ENCODE data around the gene GLT6D1. TPM values are rescaled to one million over a fixed set of nuclear protein-coding genes. Genes with fewer than 3 reads are reported as not detected.

Gene GLT6D1
- total and polyA plus RNA-seq, 2 donors (not counting 1 experiment from before 2014, with no cell fraction given), result not detected

DNA sequence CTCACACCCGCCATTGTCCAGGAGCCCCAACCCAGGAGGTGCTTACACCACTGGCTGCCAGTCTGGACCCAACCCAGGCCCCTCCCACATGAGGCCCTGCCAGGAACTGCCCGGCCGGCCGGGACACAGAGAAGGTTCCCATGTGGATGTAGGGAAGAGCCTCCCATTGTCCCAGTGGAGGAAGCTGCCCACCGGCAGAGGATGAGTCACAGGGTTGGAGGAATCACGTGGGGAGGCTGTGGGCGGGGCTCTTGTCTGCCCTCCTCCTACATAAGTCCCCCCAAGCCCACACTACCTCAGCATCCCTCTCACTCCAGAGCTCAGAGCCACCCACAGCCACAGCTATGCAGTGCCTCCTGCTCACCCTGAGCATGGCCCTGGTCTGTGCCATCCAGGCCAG is 51.7 kb downstream of the GLT6D1 start:
- DNase-seq, result no peak
- H3K9me3 Mint-ChIP-seq (ENCODE audit: insufficient read depth), result no peaks in the 10 kb centered on the region
- H4K20me1 ChIP-seq (ENCODE audit: control insufficient read depth, insufficient read depth, low read length, poor library complexity, severe bottlenecking), result no peaks in the 10 kb centered on the region
- no CpG with 5 or more reads among the region's 7 CpGs for WGBS (ENCODE audit: insufficient coverage)
- H2AFZ ChIP-seq (ENCODE audit: insufficient read depth, low read depth, low read length, poor library complexity, severe bottlenecking), result no peak overlapping the region
- H3K9ac ChIP-seq (ENCODE audit: low read length), result no peak overlapping the region
- no peaks in the 10 kb centered on the region for H3K36me3 ChIP-seq (replicated peaks in 1 of 2; ENCODE audit: control extremely low read depth in 1 of 2, control insufficient read depth in 1 of 2, extremely low read depth in 1 of 2, insufficient read depth in 2 of 2, low read length in 1 of 2)
- H3K27me3 ChIP-seq (replicated peaks in 1 of 4; ENCODE audit: control extremely low read depth in 1 of 4, control insufficient read depth in 3 of 4, insufficient read depth in 4 of 4, low read length in 3 of 4), result no peaks in the 10 kb centered on the region
- peaks cover 14% of the 10 kb centered on the region for H3K27me3 Mint-ChIP-seq
- no peak overlapping the region for H3K27ac Mint-ChIP-seq
- TF ChIP-seq EZH2 (IDR thresholded peaks at IDR 0.05; ENCODE audit: borderline replicate concordance, insufficient read depth, low read depth, low read length, poor library complexity, severe bottlenecking), result no peak
- TF ChIP-seq, protein P1, sequence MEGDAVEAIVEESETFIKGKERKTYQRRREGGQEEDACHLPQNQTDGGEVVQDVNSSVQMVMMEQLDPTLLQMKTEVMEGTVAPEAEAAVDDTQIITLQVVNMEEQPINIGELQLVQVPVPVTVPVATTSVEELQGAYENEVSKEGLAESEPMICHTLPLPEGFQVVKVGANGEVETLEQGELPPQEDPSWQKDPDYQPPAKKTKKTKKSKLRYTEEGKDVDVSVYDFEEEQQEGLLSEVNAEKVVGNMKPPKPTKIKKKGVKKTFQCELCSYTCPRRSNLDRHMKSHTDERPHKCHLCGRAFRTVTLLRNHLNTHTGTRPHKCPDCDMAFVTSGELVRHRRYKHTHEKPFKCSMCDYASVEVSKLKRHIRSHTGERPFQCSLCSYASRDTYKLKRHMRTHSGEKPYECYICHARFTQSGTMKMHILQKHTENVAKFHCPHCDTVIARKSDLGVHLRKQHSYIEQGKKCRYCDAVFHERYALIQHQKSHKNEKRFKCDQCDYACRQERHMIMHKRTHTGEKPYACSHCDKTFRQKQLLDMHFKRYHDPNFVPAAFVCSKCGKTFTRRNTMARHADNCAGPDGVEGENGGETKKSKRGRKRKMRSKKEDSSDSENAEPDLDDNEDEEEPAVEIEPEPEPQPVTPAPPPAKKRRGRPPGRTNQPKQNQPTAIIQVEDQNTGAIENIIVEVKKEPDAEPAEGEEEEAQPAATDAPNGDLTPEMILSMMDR (IDR thresholded peaks at IDR 0.05), result no peak
- H3K4me1 ChIP-seq (ENCODE audit: control insufficient read depth in 2 of 2, insufficient read depth in 2 of 2, low read length in 2 of 2), result no peaks in the 10 kb centered on the region
- H3K4me2 ChIP-seq (replicated peaks; ENCODE audit: low read depth, low read length, poor library complexity, severe bottlenecking), result no peak overlapping the region
- ChIA-PET POLR2A (no interaction called here), CTCF (no interaction called here)
- intact Hi-C loops (cut with micrococcal nuclease), result no loop called here
- no peak overlapping the region for H3K4me3 Mint-ChIP-seq
- no peaks in the 10 kb centered on the region for H3K79me2 ChIP-seq (ENCODE audit: control insufficient read depth, insufficient read depth, low read length)
- no peak overlapping the region for H3K27ac ChIP-seq (ENCODE audit: low read length in 2 of 2)
- no peak for ATAC-seq (ENCODE audit: low read depth)
- no peak overlapping the region for H3K4me3 ChIP-seq (ENCODE audit: control extremely low read depth in 1 of 5, extremely low read depth in 1 of 5, insufficient read depth in 1 of 5, low read depth in 2 of 5, low read length in 4 of 5)
- no peaks in the 10 kb centered on the region for H3K9me3 ChIP-seq (ENCODE audit: control extremely low read depth in 1 of 3, control insufficient read depth in 2 of 3, insufficient read depth in 1 of 3, low read length in 2 of 3)
- H3K4me1 Mint-ChIP-seq, result no peaks in the 10 kb centered on the region

DNA sequence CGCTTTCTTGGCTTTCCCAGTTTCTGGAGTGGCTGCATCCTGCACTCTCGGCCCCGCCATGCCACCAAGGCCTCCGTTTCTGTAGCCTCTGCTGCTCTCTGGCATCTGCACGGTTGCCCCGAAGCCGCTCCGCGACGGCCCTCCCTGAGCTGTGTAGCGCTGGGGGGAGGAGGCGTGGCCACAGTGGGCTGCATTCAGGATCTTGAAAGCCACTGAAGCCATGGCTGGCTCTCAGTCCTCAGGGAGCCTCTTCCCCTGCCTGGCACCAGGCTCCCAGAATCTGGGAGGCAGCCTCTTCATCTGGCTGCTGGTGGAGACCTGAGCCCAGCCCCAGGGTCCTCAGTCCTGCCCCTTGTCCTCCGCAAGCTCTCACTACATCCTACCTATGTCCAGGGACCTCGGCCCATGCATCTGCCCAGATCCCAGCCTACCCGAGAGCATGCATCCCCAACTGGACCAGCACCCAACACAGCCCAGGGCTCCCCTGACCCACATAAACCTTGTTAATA is 52.7 kb downstream of the GLT6D1 start:
- no peaks in the 10 kb centered on the region for H3K79me2 ChIP-seq (ENCODE audit: control insufficient read depth, insufficient read depth, low read length)
- ATAC-seq (ENCODE audit: low read depth) (no peak), DNase-seq (no peak)
- H3K27me3 ChIP-seq (replicated peaks in 1 of 4; ENCODE audit: control extremely low read depth in 1 of 4, control insufficient read depth in 3 of 4, insufficient read depth in 4 of 4, low read length in 3 of 4), result no peaks in the 10 kb centered on the region
- H3K9me3 ChIP-seq (ENCODE audit: control extremely low read depth in 1 of 3, control insufficient read depth in 2 of 3, insufficient read depth in 1 of 3, low read length in 2 of 3), result no peaks in the 10 kb centered on the region
- H3K9ac ChIP-seq (ENCODE audit: low read length), result no peak overlapping the region
- no peak overlapping the region for H2AFZ ChIP-seq (ENCODE audit: insufficient read depth, low read depth, low read length, poor library complexity, severe bottlenecking)
- no peak overlapping the region for H3K4me2 ChIP-seq (replicated peaks; ENCODE audit: low read depth, low read length, poor library complexity, severe bottlenecking)
- H3K27ac ChIP-seq (ENCODE audit: low read length in 2 of 2), result no peak overlapping the region
- ChIA-PET CTCF (no interaction called here), POLR2A (no interaction called here)
- intact Hi-C loops (cut with micrococcal nuclease), result no loop called here
- 82% methylated on average over 15 of the region's 15 CpGs for WGBS (ENCODE audit: insufficient coverage)
- H3K27me3 Mint-ChIP-seq, result peaks cover 14% of the 10 kb centered on the region
- H3K9me3 Mint-ChIP-seq (ENCODE audit: insufficient read depth), result no peaks in the 10 kb centered on the region
- H4K20me1 ChIP-seq (ENCODE audit: control insufficient read depth, insufficient read depth, low read length, poor library complexity, severe bottlenecking), result no peaks in the 10 kb centered on the region
- no peak overlapping the region for H3K4me3 Mint-ChIP-seq
- no peak overlapping the region for H3K4me3 ChIP-seq (ENCODE audit: control extremely low read depth in 1 of 5, extremely low read depth in 1 of 5, insufficient read depth in 1 of 5, low read depth in 2 of 5, low read length in 4 of 5)
- no peak for TF ChIP-seq EZH2 (IDR thresholded peaks at IDR 0.05; ENCODE audit: borderline replicate concordance, insufficient read depth, low read depth, low read length, poor library complexity, severe bottlenecking)
- TF ChIP-seq, protein P1 (IDR thresholded peaks at IDR 0.05), result no peak
- no peaks in the 10 kb centered on the region for H3K36me3 ChIP-seq (replicated peaks in 1 of 2; ENCODE audit: control extremely low read depth in 1 of 2, control insufficient read depth in 1 of 2, extremely low read depth in 1 of 2, insufficient read depth in 2 of 2, low read length in 1 of 2)
- no peaks in the 10 kb centered on the region for H3K4me1 Mint-ChIP-seq
- no peak overlapping the region for H3K27ac Mint-ChIP-seq
- H3K4me1 ChIP-seq (ENCODE audit: control insufficient read depth in 2 of 2, insufficient read depth in 2 of 2, low read length in 2 of 2), result no peaks in the 10 kb centered on the region
